Osteoblast (primary cell): ENCODE results near the gene RAB27B. TPM values are rescaled to one million over a fixed set of nuclear protein-coding genes. Genes with fewer than 3 reads are reported as not detected.
A peak's percentile ranks its signal among the peaks of the same experiment; 100 is the strongest.

ENCODE experiments used
- DNase-seq: peaks from one replicate; pipeline ENCODE4 v3.0.0; 2011; ENCODE audit warnings: low spot score, mixed read lengths; ENCODE audit not compliant: insufficient read length; ENCODE audit errors: missing footprints
- H2AFZ ChIP-seq: 2 replicates; pipeline ENCODE4 v1.6.0; 2011; ENCODE audit warnings: mild to moderate bottlenecking, low read length
- H3K27ac ChIP-seq: 2 replicates; pipeline ENCODE4 v1.5.1; 2011; ENCODE audit warnings: mild to moderate bottlenecking, low read depth, low read length, moderate library complexity
- H3K27me3 ChIP-seq: 2 replicates; pipeline ENCODE4 v1.6.0; 2012; ENCODE audit warnings: mild to moderate bottlenecking, control low read depth, inconsistent platforms, low read length, moderate library complexity; ENCODE audit not compliant: insufficient read depth
- H3K36me3 ChIP-seq: 2 replicates; pipeline ENCODE4 v1.5.1; 2011; ENCODE audit warnings: mild to moderate bottlenecking, low read length, control low read depth, moderate library complexity; ENCODE audit not compliant: insufficient read depth
- H3K4me1 ChIP-seq: 2 replicates; pipeline ENCODE4 v1.5.1; 2011; ENCODE audit warnings: mild to moderate bottlenecking, low read length, control low read depth, moderate library complexity; ENCODE audit not compliant: insufficient read depth
- H3K4me2 ChIP-seq: 2 replicates; pipeline ENCODE4 v1.6.0; 2011; ENCODE audit warnings: mild to moderate bottlenecking, low read length; ENCODE audit not compliant: insufficient read depth
- H3K4me3 ChIP-seq: fragments of 200-600 bp; sonication (generic); 3 replicates; pipeline ENCODE4 v1.5.1; 2012; ENCODE audit warnings: mild to moderate bottlenecking, low read length, inconsistent platforms; ENCODE audit not compliant: insufficient read depth
- H3K79me2 ChIP-seq: 2 replicates; pipeline ENCODE4 v1.6.0; 2012; ENCODE audit warnings: mild to moderate bottlenecking, low read length, control low read depth, inconsistent platforms; ENCODE audit not compliant: insufficient read depth
- H3K9me3 ChIP-seq: 2 replicates; pipeline ENCODE4 v1.5.1; 2011; ENCODE audit warnings: low read depth, low read length, control low read depth
- H4K20me1 ChIP-seq: 2 replicates; pipeline ENCODE4 v1.6.0; 2012; ENCODE audit warnings: mild to moderate bottlenecking, low read length, control low read depth; ENCODE audit not compliant: insufficient read depth
- CTCF ChIP-seq: IDR thresholded peaks from 2 replicates; pipeline ENCODE4 v1.5.1; 2011; ENCODE audit warnings: mild to moderate bottlenecking, low read depth, low read length, moderate library complexity; ENCODE audit errors: extremely low read depth
- total RNA-seq: library from RNA; depleted of rRNA; stranded (reverse); fragments of >200 nt; gene quantifications from 2 replicates; pipeline ENCODE4 v1.2.3, GENCODE V29; 2012

RAB27B gene
- total RNA-seq, 1 donor: 55.7 TPM

- no peaks in the 10 kb centered on the region for H3K27me3 ChIP-seq
- peak; percentile 87 for DNase-seq
- no peaks in the 10 kb centered on the region for H3K79me2 ChIP-seq
- H3K4me2 ChIP-seq: peak overlapping the region; percentile 7
- no peak overlapping the region for H3K4me3 ChIP-seq
- no peaks in the 10 kb centered on the region for H3K36me3 ChIP-seq
- TF ChIP-seq CTCF: no peak
- H3K4me1 ChIP-seq: peaks cover 24% of the 10 kb centered on the region
- peak overlapping the region; percentile 91 for H3K27ac ChIP-seq
- no peaks in the 10 kb centered on the region for H4K20me1 ChIP-seq
- H2AFZ ChIP-seq: peak overlapping the region; percentile 23
- H3K9me3 ChIP-seq: no peaks in the 10 kb centered on the region
Observed at GRCh38 chr18:54822872-54823845, 5.1 kb upstream of the RAB27B start.

GRCh38 chr18:54824761-54825160 is 3.5 kb upstream of the RAB27B start:
- DNase-seq: no peak
- Histone ChIP-seq H2AFZ (no peak overlapping the region), H3K27me3 (no peaks in the 10 kb centered on the region), H3K36me3 (no peaks in the 10 kb centered on the region), H3K9me3 (no peaks in the 10 kb centered on the region), H3K79me2 (peaks cover 7% of the 10 kb centered on the region), H3K4me1 (peaks cover 34% of the 10 kb centered on the region), H3K4me2 (no peak overlapping the region), H3K27ac (no peak overlapping the region), H3K4me3 (no peak overlapping the region), H4K20me1 (no peaks in the 10 kb centered on the region)
- TF ChIP-seq CTCF: no peak

- H3K36me3 ChIP-seq: no peaks in the 10 kb centered on the region
- no peak overlapping the region for H3K27ac ChIP-seq
- no peak overlapping the region for H2AFZ ChIP-seq
- no peak overlapping the region for H3K4me2 ChIP-seq
- TF ChIP-seq CTCF: no peak
- H3K4me3 ChIP-seq: no peak overlapping the region
- H3K79me2 ChIP-seq: peaks cover 17% of the 10 kb centered on the region
- H4K20me1 ChIP-seq: no peaks in the 10 kb centered on the region
- DNase-seq: no peak
- peaks cover 37% of the 10 kb centered on the region for H3K4me1 ChIP-seq
- no peaks in the 10 kb centered on the region for H3K9me3 ChIP-seq
- H3K27me3 ChIP-seq: no peaks in the 10 kb centered on the region
Observed at GRCh38 chr18:54825601-54826344, 2.5 kb upstream of the RAB27B start.

- TF ChIP-seq CTCF: no peak
- Histone ChIP-seq H3K79me2 (peaks cover 32% of the 10 kb centered on the region), H3K9me3 (no peaks in the 10 kb centered on the region), H3K27ac (peak overlapping the region; percentile 82), H2AFZ (peak overlapping the region; percentile 86), H4K20me1 (no peaks in the 10 kb centered on the region), H3K27me3 (no peaks in the 10 kb centered on the region), H3K4me2 (peak overlapping the region; percentile 95), H3K4me3 (peak overlapping the region; percentile 72), H3K4me1 (peaks cover 18% of the 10 kb centered on the region), H3K36me3 (no peaks in the 10 kb centered on the region)
- DNase-seq: peak; percentile 45
Observed at GRCh38 chr18:54828986-54829385, 709 bp downstream of the RAB27B start.
